ENCODE results near the gene HSF2BP.
A peak's percentile ranks its signal among the peaks of the same experiment; 100 is the strongest.

Gene HSF2BP

GRCh38 chr21:43631411-43632107 is 27.7 kb downstream of the HSF2BP start:
- H3K36me3 ChIP-seq: peaks cover 15% of the 10 kb centered on the region
- no peak overlapping the region for H3K4me3 ChIP-seq (ENCODE audit: low read depth, low read length)
- TF ChIP-seq CTCF (IDR thresholded peaks at IDR 0.05; ENCODE audit: low read depth, low read length): no peak
- H3K9me3 ChIP-seq (ENCODE audit: severe bottlenecking): no peaks in the 10 kb centered on the region
- no peak for DNase-seq
- H3K27ac ChIP-seq: no peak overlapping the region
- no peaks in the 10 kb centered on the region for H3K27me3 ChIP-seq (ENCODE audit: insufficient read depth, low read depth, severe bottlenecking)

- no peaks in the 10 kb centered on the region for H3K27me3 ChIP-seq (ENCODE audit: insufficient read depth, low read depth, severe bottlenecking)
- no peak for DNase-seq
- TF ChIP-seq CTCF (IDR thresholded peaks at IDR 0.05; ENCODE audit: low read depth, low read length): no peak
These were observed 31.8 kb downstream of the HSF2BP start for GRCh38 chr21:43627527-43627926.

GRCh38 chr21:43626390-43626789 is 32.9 kb downstream of the HSF2BP start:
- no peak for DNase-seq
- H3K27ac ChIP-seq: no peak overlapping the region
- H3K4me3 ChIP-seq (ENCODE audit: low read depth, low read length): no peak overlapping the region
- no peaks in the 10 kb centered on the region for H3K9me3 ChIP-seq (ENCODE audit: severe bottlenecking)
- H3K36me3 ChIP-seq: peaks cover 15% of the 10 kb centered on the region
- TF ChIP-seq CTCF (IDR thresholded peaks at IDR 0.05; ENCODE audit: low read depth, low read length): no peak
- H3K27me3 ChIP-seq (ENCODE audit: insufficient read depth, low read depth, severe bottlenecking): no peaks in the 10 kb centered on the region

More at GRCh38 chr21:43627527-43627926, 31.8 kb downstream of the HSF2BP start:
- Histone ChIP-seq H3K4me3 (ENCODE audit: low read depth, low read length) (no peak overlapping the region), H3K36me3 (peaks cover 15% of the 10 kb centered on the region), H3K27ac (no peak overlapping the region), H3K9me3 (ENCODE audit: severe bottlenecking) (no peaks in the 10 kb centered on the region)

- H3K27ac ChIP-seq: no peak overlapping the region
These were observed 34.9 kb downstream of the HSF2BP start for GRCh38 chr21:43624339-43624738.

DNA sequence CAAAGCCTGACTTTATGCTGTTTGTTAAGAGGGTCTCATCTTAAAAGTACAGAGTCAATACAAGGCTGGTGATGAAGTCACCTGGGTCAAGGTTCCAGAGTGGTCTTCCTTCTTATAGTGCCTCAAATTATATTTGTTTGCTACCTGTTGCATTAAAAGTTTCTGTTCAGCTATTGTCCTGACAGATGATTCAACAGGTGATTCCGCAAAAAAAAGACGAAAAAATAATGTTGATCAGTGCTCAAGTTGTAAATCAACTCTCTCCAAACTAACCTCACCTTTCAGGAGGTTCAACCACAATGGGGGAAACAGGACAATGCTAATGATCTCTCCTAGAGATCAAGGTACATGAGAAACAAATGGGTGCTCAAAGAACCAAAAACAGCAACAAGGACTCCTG is 35.7 kb downstream of the HSF2BP start:
- DNase-seq: no peak
- peaks cover 7% of the 10 kb centered on the region for H3K9me3 ChIP-seq (ENCODE audit: severe bottlenecking)
- no peak overlapping the region for H3K27ac ChIP-seq
- H3K36me3 ChIP-seq: peaks cover 3% of the 10 kb centered on the region; the same call in 1 of the 2 replicates
- H3K27me3 ChIP-seq (ENCODE audit: insufficient read depth, low read depth, severe bottlenecking): no peaks in the 10 kb centered on the region
- no peak for TF ChIP-seq CTCF (IDR thresholded peaks at IDR 0.05; ENCODE audit: low read depth, low read length)
- H3K4me3 ChIP-seq (ENCODE audit: low read depth, low read length): no peak overlapping the region

More at GRCh38 chr21:43624339-43624738, 34.9 kb downstream of the HSF2BP start:
- H3K9me3 ChIP-seq (ENCODE audit: severe bottlenecking): peaks cover 7% of the 10 kb centered on the region
- no peaks in the 10 kb centered on the region for H3K27me3 ChIP-seq (ENCODE audit: insufficient read depth, low read depth, severe bottlenecking)
- TF ChIP-seq CTCF (IDR thresholded peaks at IDR 0.05; ENCODE audit: low read depth, low read length): peak; percentile 43; the same call in 1 of the 2 replicates
- no peak overlapping the region for H3K4me3 ChIP-seq (ENCODE audit: low read depth, low read length)
- peaks cover 8% of the 10 kb centered on the region for H3K36me3 ChIP-seq
- DNase-seq: peak; percentile 58

DNA sequence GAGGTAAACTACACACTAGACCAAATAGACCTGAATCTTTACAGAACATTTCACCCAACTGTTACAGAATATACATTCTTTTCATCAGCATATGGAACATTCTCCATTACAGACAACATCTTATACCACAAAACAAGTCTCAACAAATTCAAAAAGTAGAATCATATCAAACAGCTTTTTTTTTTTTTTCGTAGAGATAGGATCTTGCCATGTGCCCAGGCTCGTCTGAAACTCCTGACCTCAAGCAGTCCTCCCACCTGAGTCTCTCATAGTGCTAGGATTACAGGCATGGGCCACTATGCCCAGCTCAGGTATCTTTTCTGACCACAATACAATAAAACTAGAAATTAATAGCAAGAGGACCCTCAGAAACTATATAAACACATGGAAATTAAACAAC is 36.5 kb downstream of the HSF2BP start:
- no peak overlapping the region for H3K27ac ChIP-seq
- peaks cover 7% of the 10 kb centered on the region for H3K9me3 ChIP-seq (ENCODE audit: severe bottlenecking)
- no peaks in the 10 kb centered on the region for H3K27me3 ChIP-seq (ENCODE audit: insufficient read depth, low read depth, severe bottlenecking)
- H3K36me3 ChIP-seq: peaks cover 3% of the 10 kb centered on the region; the same call in 1 of the 2 replicates
- H3K4me3 ChIP-seq (ENCODE audit: low read depth, low read length): no peak overlapping the region
- TF ChIP-seq CTCF (IDR thresholded peaks at IDR 0.05; ENCODE audit: low read depth, low read length): no peak
- DNase-seq: no peak

Data from WERI-Rb-1 (cell line).